ENCODE results near the gene GRK5. TPM values are rescaled to one million over a fixed set of nuclear protein-coding genes. Genes with fewer than 3 reads are reported as not detected.

GRK5 gene
- total RNA-seq, 2 donors from 2014 or later = 9.1 to 11.9 TPM

GRCh38 chr10:119326167-119326566 lies 118.8 kb downstream of the GRK5 start:
- no peaks in the 10 kb centered on the region for H3K36me3 ChIP-seq (ENCODE audit: control insufficient read depth, insufficient read depth, low read length)
- Mint-ChIP-seq H3K36me3 (ENCODE audit: low read depth) (no peaks in the 10 kb centered on the region), H3K27ac (no peak overlapping the region), H3K9me3 (peaks cover 4% of the 10 kb centered on the region), H3K27me3 (ENCODE audit: insufficient read depth) (no peaks in the 10 kb centered on the region), H3K4me3 (no peak overlapping the region), H3K4me1 (peaks cover 4% of the 10 kb centered on the region)
- 60 to 86% methylated on average over 5 to 10 of the region's 10 CpGs for WGBS, 2 experiments (ENCODE audit: insufficient coverage in 1 of 2, insufficient read length in 1 of 2)
- no peaks in the 10 kb centered on the region for H3K4me1 ChIP-seq (ENCODE audit: control insufficient read depth, insufficient read depth, low read length)
- DNase-seq = no peak
- H3K4me3 ChIP-seq (ENCODE audit: low read length) = no peak overlapping the region
- H3K9ac ChIP-seq (ENCODE audit: extremely low read depth, low read length, poor library complexity, severe bottlenecking) = no peak overlapping the region
- H3K27me3 ChIP-seq (ENCODE audit: control insufficient read depth, insufficient read depth, low read length, poor library complexity, severe bottlenecking) = no peaks in the 10 kb centered on the region
- no peak overlapping the region for H3K27ac ChIP-seq (ENCODE audit: low read depth, low read length)
- TF ChIP-seq CTCF (conservative IDR thresholded peaks at IDR 0.05) = no peak
- H3K9me3 ChIP-seq (ENCODE audit: control insufficient read depth, low read length) = peaks cover 2% of the 10 kb centered on the region

DNA sequence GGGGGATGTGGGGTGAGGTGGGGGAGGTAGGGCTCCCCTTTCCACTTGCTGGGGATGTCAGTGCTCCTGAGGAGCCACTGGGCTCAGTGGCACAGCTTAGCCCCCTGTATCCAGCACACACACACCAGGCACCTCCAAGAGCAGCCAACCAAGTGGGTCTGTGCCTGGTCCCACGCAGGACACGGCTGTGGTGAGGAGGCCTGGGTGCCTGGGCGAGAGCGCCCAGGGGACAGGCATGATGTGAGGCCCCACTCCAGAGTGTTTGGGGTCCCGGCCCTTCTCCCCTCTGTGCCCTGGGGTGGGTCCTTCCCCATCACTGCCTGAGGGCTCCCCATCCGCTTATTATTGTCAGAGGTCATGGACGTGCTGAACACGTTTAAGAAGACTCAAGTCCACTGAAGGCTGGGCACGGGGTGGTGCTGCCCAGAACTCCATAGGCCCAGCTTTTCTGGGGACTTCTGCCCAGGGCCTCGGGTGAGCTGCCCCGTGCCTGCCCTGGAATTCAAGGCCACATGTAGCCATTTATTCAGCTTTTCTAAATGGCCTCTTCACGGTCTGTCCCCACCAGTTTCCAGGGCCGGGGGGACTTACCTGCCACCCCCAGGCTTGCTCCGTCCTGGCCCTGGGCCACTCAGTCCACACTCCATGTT lies 119.8 kb downstream of the GRK5 start:
- H3K4me1 ChIP-seq (ENCODE audit: control insufficient read depth, insufficient read depth, low read length) = no peaks in the 10 kb centered on the region
- DNase-seq = no peak
- Mint-ChIP-seq H3K9me3 (no peaks in the 10 kb centered on the region), H3K36me3 (ENCODE audit: low read depth) (no peaks in the 10 kb centered on the region), H3K27me3 (ENCODE audit: insufficient read depth) (no peaks in the 10 kb centered on the region), H3K27ac (no peak overlapping the region), H3K4me1 (peaks cover 6% of the 10 kb centered on the region), H3K4me3 (no peak overlapping the region)
- H3K36me3 ChIP-seq (ENCODE audit: control insufficient read depth, insufficient read depth, low read length) = no peaks in the 10 kb centered on the region
- no peak overlapping the region for H3K4me3 ChIP-seq (ENCODE audit: low read length)
- TF ChIP-seq CTCF (conservative IDR thresholded peaks at IDR 0.05) = no peak
- no peaks in the 10 kb centered on the region for H3K9me3 ChIP-seq (ENCODE audit: control insufficient read depth, low read length)
- 90 to 93% methylated on average over 12 to 14 of the region's 14 CpGs for WGBS, 2 experiments (ENCODE audit: insufficient coverage in 1 of 2, insufficient read length in 1 of 2)
- no peaks in the 10 kb centered on the region for H3K27me3 ChIP-seq (ENCODE audit: control insufficient read depth, insufficient read depth, low read length, poor library complexity, severe bottlenecking)
- no peak overlapping the region for H3K9ac ChIP-seq (ENCODE audit: extremely low read depth, low read length, poor library complexity, severe bottlenecking)
- no peak overlapping the region for H3K27ac ChIP-seq (ENCODE audit: low read depth, low read length)

GRCh38 chr10:119328223-119328622 lies 120.9 kb downstream of the GRK5 start:
- no peaks in the 10 kb centered on the region for H3K9me3 Mint-ChIP-seq
- H3K27me3 Mint-ChIP-seq (ENCODE audit: insufficient read depth) = no peaks in the 10 kb centered on the region
- no peak overlapping the region for H3K4me3 ChIP-seq (ENCODE audit: low read length)
- peaks cover 6% of the 10 kb centered on the region for H3K4me1 Mint-ChIP-seq
- no peaks in the 10 kb centered on the region for H3K36me3 ChIP-seq (ENCODE audit: control insufficient read depth, insufficient read depth, low read length)
- no peak overlapping the region for H3K4me3 Mint-ChIP-seq
- no peak for DNase-seq
- no peak overlapping the region for H3K27ac Mint-ChIP-seq
- no peaks in the 10 kb centered on the region for H3K4me1 ChIP-seq (ENCODE audit: control insufficient read depth, insufficient read depth, low read length)
- no peak for TF ChIP-seq CTCF (conservative IDR thresholded peaks at IDR 0.05)
- no peak overlapping the region for H3K9ac ChIP-seq (ENCODE audit: extremely low read depth, low read length, poor library complexity, severe bottlenecking)
- WGBS, 2 experiments (ENCODE audit: insufficient coverage in 1 of 2, insufficient read length in 1 of 2) = 89 to 90% methylated on average over 2 of the region's 2 CpGs
- no peaks in the 10 kb centered on the region for H3K9me3 ChIP-seq (ENCODE audit: control insufficient read depth, low read length)
- H3K36me3 Mint-ChIP-seq (ENCODE audit: low read depth) = no peaks in the 10 kb centered on the region
- H3K27ac ChIP-seq (ENCODE audit: low read depth, low read length) = no peak overlapping the region
- H3K27me3 ChIP-seq (ENCODE audit: control insufficient read depth, insufficient read depth, low read length, poor library complexity, severe bottlenecking) = no peaks in the 10 kb centered on the region

All from endodermal cell (in vitro differentiated cells).